Chondrocyte (in vitro differentiated cells): ENCODE measurements around the gene RBM4B. TPM values are rescaled to one million over a fixed set of nuclear protein-coding genes. Genes with fewer than 3 reads are reported as not detected.
A peak's percentile ranks its signal among the peaks of the same experiment; 100 is the strongest.

Experiments used
- DNase-seq: peaks from one replicate; pipeline ENCODE4 v3.0.0; 2021; ENCODE audit warnings: mixed read lengths, low spot score
- H3K27ac Mint-ChIP-seq: one replicate; pipeline ENCODE4 v1.8.0; 2021; ENCODE audit warnings: mild to moderate bottlenecking, moderate library complexity, mixed read lengths; ENCODE audit not compliant: unreplicated experiment
- H3K27me3 Mint-ChIP-seq: 2 replicates; pipeline ENCODE4 v1.8.0; 2021; ENCODE audit warnings: low read depth, mixed read lengths
- H3K36me3 Mint-ChIP-seq: 2 replicates; pipeline ENCODE4 v1.8.0; 2021; ENCODE audit warnings: low read depth, mixed read lengths
- H3K4me1 Mint-ChIP-seq: 2 replicates; pipeline ENCODE4 v1.8.0; 2021; ENCODE audit warnings: low read depth, mild to moderate bottlenecking, mixed read lengths
- H3K4me3 Mint-ChIP-seq: one replicate; pipeline ENCODE4 v1.8.0; 2021; ENCODE audit warnings: mild to moderate bottlenecking, moderate library complexity, mixed read lengths; ENCODE audit not compliant: unreplicated experiment
- H3K9me3 Mint-ChIP-seq: 2 replicates; pipeline ENCODE4 v1.8.0; 2021; ENCODE audit warnings: low read depth, mixed read lengths
- CTCF ChIP-seq: fragments of 200-600 bp; sonication (generic); IDR thresholded peaks from 2 replicates; pipeline ENCODE4 v1.5.0; 2021; ENCODE audit warnings: antibody characterized with exemption, mild to moderate bottlenecking, moderate library complexity
- total RNA-seq: library from RNA; stranded (reverse); gene quantifications from 3 replicates; pipeline ENCODE4 v1.2.1, GENCODE V29; 2021

The RBM4B gene
- total RNA-seq, 1 donor from 2014 or later = 19.6 TPM

GRCh38 chr11:66625752-66626149 lies 51.9 kb downstream of the RBM4B start:
- no peaks in the 10 kb centered on the region for H3K27me3 Mint-ChIP-seq
- H3K4me3 Mint-ChIP-seq = no peak overlapping the region
- no peak for TF ChIP-seq CTCF
- no peaks in the 10 kb centered on the region for H3K9me3 Mint-ChIP-seq
- DNase-seq = no peak
- H3K27ac Mint-ChIP-seq = no peak overlapping the region
- peaks cover 28% of the 10 kb centered on the region for H3K4me1 Mint-ChIP-seq
- peaks cover 35% of the 10 kb centered on the region for H3K36me3 Mint-ChIP-seq

GRCh38 chr11:66625041-66625751 lies 52.5 kb downstream of the RBM4B start:
- peak; percentile 92 for DNase-seq
- Mint-ChIP-seq H3K9me3 (no peaks in the 10 kb centered on the region), H3K36me3 (peaks cover 35% of the 10 kb centered on the region), H3K27ac (no peak overlapping the region), H3K4me1 (peaks cover 32% of the 10 kb centered on the region), H3K27me3 (no peaks in the 10 kb centered on the region), H3K4me3 (no peak overlapping the region)
- no peak for TF ChIP-seq CTCF

- H3K4me1 Mint-ChIP-seq = peaks cover 38% of the 10 kb centered on the region
- no peaks in the 10 kb centered on the region for H3K9me3 Mint-ChIP-seq
Observed at GRCh38 chr11:66624450-66624849, 53.2 kb downstream of the RBM4B start.

GRCh38 chr11:66619080-66619554 lies 58.6 kb downstream of the RBM4B start:
- H3K27ac Mint-ChIP-seq = peak overlapping the region; percentile 100
- no peak for TF ChIP-seq CTCF
- H3K4me3 Mint-ChIP-seq = peak overlapping the region; percentile 96
- no peak for DNase-seq
- H3K9me3 Mint-ChIP-seq = no peaks in the 10 kb centered on the region
- peaks cover 60% of the 10 kb centered on the region for H3K4me1 Mint-ChIP-seq
- peaks cover 11% of the 10 kb centered on the region for H3K36me3 Mint-ChIP-seq
- no peaks in the 10 kb centered on the region for H3K27me3 Mint-ChIP-seq

More at GRCh38 chr11:66624450-66624849, 53.2 kb downstream of the RBM4B start:
- Mint-ChIP-seq H3K4me3 (no peak overlapping the region), H3K27ac (no peak overlapping the region), H3K27me3 (no peaks in the 10 kb centered on the region), H3K36me3 (peaks cover 32% of the 10 kb centered on the region)
- no peak for DNase-seq
- no peak for TF ChIP-seq CTCF

GRCh38 chr11:66617155-66617834 lies 60.4 kb downstream of the RBM4B start:
- peak; percentile 93 for DNase-seq
- Mint-ChIP-seq H3K4me1 (peaks cover 42% of the 10 kb centered on the region), H3K27ac (peak overlapping the region; percentile 100), H3K27me3 (no peaks in the 10 kb centered on the region), H3K4me3 (peak overlapping the region; percentile 96), H3K36me3 (peaks cover 4% of the 10 kb centered on the region), H3K9me3 (no peaks in the 10 kb centered on the region)
- TF ChIP-seq CTCF = no peak
